DMS 273 treated with DMSO at 0.1 percent for 48 hours (cell line): ENCODE data around the gene ATP8B3.
"Not testable (repeated sequence)": the region's sequence is repeated elsewhere in the genome, so short reads cannot be mapped to it uniquely, and the experiment has no call there.

Experiments
- DNase-seq: peaks from one replicate; lab custom pipeline; 2025; lab: John Stamatoyannopoulos, UW

Gene ATP8B3

DNA sequence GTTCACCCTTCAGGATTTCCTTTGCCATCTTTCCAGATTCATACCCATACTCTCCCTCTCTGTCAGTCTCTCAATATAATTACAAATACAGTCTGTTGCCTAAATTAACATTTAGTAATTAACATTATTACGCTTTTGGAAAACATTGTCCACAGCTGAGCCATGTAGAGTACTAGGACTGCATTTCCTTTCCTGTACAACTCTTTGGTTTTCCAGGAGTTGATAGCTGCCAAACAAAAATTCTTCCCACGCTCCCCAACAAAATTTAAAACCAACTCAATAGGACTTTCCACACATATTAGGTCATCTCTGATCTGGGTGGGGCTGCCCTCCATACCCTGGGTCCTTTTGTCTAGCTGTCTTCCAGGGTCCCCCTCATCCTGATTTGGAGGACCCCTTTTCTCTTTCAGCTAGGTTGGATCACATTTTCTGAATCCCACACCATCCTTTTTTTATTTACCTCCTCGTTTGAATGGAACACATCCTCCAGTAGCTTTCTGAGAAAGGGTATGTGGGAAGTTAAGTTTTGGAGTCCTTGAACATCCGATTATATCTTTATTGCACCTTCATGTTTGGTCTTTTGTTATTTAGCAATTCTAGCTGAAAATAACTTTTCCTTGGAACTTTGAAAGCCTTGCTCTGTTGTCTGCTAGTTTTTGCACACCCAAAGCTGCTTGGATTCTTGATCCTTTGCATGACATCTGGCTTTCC lies 41.1 kb downstream of the ATP8B3 start:
- no peak for DNase-seq

DNA sequence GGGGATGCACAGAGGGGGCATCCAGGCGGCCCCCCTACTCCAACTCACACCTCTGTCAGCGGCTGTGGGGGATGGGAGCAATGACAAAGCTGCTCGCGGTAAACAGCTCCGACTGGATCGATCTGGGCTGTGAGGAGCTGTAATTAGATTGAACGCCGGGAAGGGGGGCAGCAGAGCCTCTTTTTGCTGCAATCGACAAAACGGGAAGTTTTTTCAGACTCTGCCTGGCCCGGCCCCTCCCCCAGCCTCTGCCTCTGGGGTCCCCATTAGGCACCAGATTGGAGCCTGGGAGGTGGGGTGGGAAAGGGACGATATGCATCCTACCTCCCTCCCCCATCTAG lies 42.5 kb downstream of the ATP8B3 start:
- no peak for DNase-seq

DNA sequence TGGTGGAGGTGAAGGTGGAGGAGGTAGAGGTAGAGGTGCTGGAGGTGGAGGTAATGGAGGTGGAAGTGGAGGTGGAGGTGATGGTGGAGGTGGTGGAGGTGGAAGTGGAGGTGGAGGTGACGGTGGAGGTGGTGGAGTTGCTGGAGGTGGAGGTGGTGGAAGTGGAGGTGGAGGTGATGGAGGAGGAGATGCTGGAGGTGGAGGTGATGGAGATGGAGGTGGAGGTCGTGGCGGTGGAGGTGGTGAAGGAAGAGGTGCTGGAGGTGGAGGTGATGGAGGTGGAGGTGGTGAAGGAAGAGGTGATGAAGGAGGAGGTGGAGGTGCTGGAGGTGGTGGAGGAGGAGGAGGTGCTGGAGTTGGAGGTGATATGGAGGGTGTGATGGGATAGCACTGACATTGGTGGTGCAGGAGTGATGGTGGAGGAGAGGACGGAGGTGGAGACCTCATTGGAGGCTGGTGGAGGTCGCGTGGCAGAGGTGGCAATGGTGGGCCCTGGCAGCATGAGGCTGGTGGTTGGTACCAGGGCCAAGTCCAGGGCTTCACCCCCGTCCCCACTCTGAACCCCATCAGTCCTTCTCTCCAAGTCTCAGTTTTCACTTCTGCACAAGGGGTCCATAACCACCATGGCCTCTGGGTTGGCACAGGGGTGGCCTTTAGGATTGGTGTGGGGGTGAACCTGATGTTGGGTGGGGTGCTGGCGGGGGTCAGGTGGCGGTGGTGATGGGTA lies 43.0 kb downstream of the ATP8B3 start:
- DNase-seq = no peak

DNA sequence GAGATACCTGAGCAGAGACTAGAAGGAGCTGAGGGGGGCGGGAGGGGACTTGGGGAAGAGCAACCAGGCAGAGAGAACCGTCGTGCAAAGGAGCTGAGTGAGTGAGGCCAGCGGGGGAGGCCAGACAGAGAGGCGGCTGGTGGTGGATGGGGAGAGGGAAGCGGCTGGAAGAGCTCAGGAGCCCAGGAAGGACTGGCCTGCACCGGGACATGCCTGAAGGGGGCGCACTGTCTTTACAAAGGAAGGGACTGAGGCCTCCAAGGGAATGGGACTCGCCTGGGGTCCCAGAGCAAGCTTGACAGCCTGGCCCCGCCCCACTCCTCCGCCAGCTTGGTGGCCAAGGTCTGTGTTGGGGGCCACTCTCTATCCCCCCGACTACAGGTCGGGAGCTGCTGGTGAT lies 43.8 kb downstream of the ATP8B3 start:
- no peak for DNase-seq

DNA sequence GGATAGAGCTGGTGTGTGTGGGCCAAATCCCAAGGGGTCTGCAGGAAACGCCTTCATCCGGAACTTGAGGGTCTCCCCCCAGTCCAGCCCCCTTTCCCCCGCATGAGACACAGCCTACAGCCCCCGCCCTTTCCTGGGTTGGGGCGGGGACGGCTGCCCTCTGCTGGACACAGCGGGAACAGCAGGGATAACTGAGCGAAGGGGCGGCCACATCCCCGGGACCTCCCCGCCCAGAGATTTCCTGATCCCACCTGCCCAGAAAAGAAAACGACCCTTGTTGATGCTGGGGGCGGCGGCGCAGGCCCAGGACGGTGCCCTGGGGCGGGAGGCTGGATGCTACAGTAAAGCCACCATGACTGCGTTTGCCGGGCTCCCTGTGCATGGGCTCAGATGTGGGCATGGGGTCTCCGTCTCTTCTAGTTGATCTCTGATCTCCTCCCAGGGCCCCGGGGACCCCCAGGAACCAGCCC lies 44.6 kb downstream of the ATP8B3 start:
- no peak for DNase-seq

DNA sequence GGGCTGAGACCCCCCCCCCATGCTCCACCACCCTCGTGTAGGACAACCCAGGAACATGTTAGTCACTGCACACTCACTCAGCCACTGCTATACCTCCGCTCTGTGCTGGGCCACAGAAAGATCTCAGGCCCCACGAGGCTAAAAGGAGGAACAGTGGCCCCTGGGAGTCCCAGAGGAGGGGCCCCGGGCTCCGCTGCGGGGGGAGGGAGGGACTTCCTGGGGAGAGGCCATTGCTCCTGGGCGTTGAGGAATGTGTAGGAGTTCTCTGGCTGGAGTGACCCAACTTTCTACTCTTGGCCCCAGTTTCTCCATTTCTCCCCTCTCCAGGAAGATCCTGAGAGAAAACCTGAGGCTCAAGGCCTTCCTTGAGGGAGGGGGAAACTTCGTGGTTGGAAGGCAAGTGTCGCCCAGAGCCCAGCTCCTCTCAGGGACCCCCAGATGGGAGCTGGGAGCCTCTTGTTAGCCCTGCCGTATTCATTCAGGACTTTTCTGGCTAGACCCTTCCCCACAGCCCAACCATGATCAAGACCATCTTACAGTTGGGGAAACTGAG lies 45.2 kb downstream of the ATP8B3 start:
- DNase-seq = no peak

DNA sequence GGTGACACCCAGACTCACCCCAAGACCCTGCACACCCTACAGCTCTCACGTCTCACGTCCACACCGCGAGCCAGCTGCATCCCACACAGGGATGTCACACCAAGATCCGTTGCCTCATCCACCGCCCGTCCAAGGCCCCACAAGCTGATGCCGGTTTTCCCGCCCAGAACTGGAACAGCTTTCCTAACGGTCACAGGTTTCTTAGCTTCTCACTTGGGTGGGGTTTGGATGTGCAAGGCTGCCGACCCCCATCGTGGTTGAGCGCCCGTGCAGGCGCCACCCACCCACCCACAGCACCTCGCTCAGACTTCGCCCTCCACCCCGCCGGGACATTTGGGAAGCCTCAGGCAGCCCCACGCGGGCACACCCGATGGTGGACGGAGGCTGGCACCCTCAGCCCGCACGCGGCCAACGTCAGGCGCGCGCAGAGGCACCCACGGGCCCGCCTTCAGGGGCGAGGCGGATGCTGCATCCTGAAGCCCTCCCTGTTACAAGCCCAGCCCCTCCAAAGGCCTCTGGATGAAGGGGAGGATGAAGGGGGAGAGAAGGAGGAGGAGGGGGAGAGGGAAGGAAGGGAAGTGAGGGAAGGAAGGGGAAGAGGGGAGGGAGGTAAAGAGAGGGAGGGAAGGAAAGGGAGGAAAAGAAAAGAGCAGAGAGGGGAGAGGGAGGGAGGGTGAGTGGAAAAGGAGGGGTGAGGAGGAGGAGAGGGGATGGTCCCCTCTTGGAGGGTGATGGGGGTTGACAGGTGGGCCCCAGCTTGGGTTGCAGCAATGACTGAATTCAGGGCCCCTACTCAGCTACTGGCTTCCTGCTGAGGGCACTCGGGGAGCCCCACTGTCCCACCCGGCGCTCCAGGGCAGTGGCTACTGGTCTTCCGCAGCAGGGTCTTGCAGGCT lies 45.9 kb downstream of the ATP8B3 start:
- DNase-seq = no peak

DNA sequence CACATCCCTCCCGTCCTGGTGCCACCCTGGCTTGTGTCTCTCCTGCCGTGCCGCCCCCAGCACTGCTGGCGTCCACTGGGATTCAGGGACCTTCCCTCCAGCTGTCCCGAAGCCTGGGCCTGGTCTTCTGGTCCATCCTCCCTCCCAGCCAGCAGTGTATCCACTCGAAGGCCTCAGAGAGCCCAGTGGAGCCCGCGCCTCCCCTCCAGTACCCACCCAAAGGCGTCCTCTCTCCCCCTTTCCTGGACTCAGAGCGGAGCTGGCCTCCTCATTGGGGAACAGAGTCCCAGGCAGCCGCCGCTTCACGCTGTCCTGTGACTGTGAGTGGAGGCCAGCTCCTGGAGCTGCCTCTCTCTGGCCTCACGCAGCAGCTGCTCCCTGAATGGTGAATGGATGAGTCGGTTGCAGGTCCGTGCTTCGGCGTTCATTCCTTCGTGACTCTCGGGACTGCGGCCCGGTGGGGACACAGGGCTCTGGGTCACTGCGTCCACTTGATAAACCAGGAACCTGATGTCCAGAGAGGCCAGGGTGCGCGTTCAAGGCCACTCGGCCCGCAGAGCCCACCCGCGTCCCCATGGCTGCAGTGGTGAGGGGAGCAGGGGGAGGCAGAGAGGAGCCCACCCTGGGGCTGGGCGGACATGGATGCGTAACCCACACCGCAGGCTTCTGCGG lies 46.7 kb downstream of the ATP8B3 start:
- DNase-seq = no peak

DNA sequence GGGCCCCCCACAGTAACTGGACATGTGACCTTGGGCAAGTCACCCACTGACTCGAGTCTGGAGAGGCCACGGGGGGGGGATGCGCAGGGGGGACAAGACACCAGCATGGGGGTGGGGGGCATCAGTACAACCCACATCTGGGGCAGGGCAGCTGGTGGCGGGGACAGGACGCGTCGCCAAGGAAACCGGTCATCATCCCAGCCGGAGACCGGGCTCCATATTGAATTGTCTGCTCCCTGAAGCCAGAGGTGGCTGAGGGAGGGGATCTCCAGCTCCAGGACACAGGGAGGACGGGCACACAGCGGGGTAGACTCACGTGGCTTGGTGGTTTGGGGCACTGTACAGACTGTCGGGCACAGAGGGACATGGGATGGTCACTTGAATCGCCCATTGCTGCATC lies 47.3 kb downstream of the ATP8B3 start:
- DNase-seq = no peak

DNA sequence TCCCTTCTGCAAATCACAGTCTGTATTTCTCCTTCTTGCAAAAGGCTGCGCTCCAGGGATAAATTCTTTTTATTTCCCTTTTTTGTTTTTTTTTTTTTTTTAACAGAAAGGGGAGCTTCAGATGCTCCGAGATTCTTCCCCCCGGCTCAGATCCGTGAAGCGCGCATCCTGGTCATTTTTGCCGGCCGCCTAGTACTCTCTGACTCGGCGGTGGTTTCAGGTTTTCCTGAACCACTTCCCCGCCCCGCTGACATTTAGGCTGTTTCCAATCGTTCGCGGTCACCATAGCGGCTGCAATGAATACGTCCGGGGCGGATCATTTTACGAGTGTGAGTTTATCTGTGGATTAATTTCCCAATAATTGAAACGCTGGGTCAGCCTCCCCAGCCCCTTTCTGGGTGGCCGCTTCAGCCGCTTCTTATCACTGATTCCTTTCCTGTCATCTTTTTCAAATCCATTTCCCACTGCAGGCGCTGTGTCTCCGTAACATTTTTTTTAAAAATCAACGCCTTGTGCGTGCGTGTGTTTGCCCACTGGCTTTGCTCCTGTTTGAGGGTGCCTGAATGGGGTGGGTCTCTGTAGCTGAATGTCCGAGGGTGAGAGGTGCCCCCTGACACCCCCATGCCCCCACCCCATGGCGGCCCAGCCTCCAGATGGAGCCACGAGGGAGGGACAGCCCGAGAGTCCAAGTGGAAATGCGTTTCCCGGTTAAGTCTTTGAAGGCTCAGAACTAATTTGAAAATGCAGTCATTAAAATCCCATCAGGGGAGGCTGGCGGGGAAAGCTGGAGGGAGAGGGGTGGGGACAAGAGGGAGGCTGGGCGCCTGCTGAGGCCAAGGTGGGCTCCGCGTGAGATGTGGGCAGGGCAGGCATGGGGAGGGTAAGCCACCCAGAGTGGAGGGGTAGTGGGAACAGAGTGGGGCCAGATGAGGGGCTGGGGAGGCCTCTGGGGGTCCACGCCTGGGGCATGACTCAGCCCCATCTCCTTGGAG lies 48.1 kb downstream of the ATP8B3 start:
- no peak for DNase-seq

DNA sequence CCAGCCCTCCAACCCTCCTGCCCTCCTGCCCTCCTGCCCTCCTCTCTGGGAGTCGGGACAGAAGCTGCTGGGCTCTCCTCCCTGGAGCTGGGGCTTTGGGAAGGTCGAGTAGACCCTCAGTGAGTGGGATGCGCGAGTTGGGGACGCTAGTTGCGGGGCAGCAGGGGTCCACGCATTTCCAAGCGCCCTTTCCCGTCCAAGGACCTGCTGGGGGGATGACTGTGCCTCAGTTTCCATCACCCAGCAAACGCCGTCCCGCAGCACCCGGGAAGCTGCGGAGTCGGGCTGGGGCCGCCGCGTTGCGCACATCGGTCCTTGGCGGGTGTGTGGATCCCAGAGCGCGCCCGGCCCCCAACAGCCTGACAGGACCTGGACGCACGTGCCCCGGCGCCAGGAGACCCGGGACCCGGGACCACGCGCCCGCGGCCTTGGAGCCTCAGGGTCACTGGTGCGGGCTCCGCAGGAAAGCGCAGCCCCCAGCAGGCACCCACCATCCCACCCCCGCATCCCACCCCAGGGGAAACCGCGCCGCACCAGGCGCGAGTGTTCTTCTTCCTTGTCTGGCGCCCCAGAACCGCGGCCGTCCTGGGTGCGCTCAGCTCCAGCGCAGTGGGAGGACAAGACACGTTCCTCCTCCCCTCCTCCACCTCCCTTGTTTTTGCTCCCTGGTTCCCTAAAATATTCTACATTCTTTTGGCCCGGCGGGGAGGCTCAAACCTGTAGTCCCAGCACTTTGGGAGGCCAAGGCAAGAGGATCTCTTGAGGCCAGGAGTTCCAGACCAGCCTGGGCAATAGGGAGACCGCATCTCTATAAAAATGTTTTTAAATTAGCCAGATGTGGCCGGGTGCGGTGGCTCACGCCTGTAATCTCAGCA lies 49.6 kb downstream of the ATP8B3 start:
- DNase-seq = no peak

DNA sequence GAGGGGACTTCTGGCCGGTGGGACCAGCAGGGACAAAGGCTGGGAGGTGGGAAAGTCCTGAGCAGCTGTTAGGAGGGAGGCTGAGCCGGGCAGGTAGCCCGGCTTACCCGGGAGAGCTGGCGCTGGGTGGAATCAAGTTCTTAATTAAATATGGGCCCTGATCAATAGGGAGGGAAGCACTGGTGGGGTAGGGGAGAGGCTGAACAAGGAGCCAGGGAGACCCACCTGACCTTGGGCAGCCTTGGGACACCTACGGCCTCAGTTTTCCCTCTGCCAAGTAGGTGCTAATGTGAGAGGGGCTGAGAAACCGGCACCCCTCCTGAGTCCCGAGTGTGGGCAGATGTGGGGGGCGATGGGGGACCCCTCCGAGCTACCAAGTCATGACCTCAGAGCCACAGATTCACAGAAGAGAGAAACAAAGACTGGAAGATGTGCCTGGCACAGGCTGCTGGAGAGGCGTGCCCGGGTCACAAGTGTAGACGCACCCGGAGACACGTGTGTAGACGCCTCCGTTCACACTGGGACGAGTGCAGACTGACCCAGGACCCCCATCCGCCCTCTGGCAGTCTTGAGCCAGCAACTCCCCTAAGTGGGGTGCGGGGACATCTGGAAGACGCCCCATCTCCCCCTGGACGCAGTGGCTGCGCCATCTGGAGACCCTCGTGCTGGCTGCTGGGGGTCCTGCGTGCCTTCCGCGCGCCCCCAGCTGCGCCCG lies 50.4 kb downstream of the ATP8B3 start:
- no peak for DNase-seq

DNA sequence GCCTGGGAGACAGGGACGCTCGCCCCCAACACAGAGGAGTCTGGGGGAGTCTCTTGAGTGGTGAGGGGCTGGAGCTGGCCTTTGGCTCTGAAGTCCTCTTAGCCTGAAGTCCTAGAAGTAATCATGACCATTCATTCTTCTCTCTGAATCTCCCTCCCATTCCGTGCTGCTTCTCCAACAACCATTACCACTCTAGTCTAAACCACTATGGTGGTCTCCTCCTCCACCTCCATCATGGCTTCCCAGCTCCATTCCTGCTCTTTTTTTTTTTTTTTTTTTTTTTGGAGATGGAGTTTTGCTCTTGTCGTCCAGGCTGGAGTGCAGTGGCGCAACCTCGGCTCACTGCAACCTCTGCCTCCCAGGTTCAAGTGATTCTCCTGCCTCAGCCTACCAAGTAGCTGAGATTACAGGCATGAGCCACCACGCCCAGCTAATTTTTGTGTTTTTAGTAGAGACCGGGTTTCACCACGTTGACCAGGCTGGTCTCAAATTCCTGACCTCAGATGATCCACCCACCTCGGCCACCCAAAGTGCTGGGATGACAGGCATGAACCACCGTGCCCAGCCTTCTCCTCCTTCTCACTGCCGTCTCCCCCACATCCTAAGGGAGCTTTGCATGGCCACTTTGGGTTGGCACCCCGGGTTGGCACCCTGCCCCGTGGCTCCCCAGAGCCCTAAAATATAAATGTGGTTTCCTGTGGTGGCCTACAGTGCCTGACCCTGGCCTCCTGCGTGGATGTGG lies 51.1 kb downstream of the ATP8B3 start:
- DNase-seq = not testable (repeated sequence)

DNA sequence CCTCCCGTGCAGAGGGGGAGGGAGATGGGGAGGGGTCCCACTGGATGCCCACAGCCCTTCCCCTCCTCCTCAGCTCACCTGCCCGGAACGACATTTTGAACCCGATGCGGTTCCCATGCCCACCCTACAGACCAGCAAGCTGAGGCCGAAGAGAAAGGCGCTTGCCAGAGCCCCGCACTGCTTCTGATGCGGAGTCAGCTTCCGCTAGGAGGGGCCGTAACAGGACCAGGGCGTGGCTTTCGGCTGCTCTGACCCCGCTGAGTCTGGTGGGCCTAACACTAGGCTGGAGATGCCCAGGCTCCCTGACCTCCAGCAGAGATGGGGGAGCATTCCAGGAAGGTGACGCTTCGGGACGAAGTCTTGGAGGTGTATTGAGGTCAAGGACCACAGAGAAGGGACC lies 52.1 kb downstream of the ATP8B3 start:
- no peak for DNase-seq

DNA sequence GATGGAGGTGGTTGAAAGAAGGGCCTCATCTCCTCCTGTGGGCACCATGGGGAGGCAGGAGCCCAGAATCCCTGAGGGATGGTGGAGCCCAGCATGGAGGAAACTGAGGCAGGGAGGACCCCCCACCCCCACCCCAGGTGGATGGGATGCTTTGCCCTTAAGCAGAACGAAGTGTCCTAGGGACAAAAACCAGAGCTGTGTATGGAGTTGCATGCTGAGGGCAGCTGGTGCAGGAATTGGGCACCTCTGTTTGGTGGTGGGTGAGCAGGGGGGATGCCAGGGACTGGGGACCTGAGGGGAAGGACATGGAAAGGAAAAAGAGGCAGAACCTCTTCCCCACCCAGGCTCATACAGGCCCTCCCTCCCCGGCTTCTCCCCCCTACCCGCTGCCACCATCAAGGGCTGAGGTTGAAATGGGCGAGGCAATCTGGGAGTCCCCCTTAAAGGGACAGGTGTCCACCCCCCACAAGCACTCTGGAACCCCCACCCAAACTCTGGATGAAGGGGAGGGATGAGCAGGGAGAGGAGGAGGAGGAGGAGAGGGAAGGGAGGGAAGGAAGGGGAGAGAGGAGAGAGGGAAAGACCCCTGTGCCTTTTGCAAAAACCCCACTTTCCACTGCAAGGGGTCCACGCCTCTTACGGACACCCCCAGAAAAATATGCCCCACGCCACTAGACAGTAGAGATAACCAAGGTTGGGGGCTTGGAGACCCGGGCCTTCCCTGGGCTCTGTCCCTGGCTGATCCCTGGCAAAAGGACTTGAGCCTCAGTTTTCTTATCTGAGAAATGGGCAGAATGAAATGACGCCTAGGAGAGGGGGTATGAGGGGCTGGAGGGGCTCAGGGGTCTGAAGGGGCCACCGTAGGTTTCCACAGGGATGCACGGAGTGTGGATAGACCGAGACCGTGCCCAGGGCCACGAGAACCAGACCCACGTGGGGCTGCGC lies 52.8 kb downstream of the ATP8B3 start:
- no peak for DNase-seq

DNA sequence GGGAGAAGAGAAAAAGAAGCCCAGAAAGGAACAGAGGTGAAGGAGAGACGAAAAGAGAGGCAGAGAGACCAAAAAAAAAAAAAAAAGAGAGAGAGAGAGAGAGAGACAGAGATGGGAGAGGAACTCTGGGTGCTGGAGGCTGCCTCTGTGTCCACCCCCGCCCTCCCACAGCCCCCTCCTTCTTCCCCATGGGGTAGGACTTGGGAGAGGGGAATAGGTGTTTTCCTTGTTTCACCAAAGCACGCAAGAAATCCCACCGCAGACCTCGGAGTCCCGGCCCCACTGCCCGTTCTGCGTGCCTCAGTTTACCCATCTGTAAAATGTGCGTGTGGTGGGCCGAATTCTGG lies 53.9 kb downstream of the ATP8B3 start:
- no peak for DNase-seq
